Colonic mucosa (tissue), 4 donors: ENCODE results near the gene THAP11. TPM values are rescaled to one million over a fixed set of nuclear protein-coding genes. Genes with fewer than 3 reads are reported as not detected.

ENCODE experiments used
- DNase-seq: peaks from one replicate; pipeline ENCODE4 v3.0.0-alpha.2; 2020
- H3K27ac ChIP-seq: fragments of 200-600 bp; one replicate; pipeline ENCODE4 v1.8.0; 2021
- H3K27me3 ChIP-seq: fragments of 200-600 bp; one replicate; pipeline ENCODE4 v1.8.0; 2021
- H3K36me3 ChIP-seq: fragments of 200-600 bp; one replicate; pipeline ENCODE4 v1.8.0; 2021
- H3K4me1 ChIP-seq: fragments of 200-600 bp; one replicate; pipeline ENCODE4 v1.8.0; 2021; ENCODE audit warnings: mild to moderate bottlenecking
- H3K4me3 ChIP-seq: fragments of 200-600 bp; one replicate; pipeline ENCODE4 v1.8.0; 2021
- H3K9ac ChIP-seq, 2 donors: one replicate each; pipeline ENCODE4 v1.7.0; 2013; ENCODE audit warnings: control low read depth in 2 of 2, low read depth in 2 of 2, low read length in 2 of 2
- H3K9me3 ChIP-seq: fragments of 200-600 bp; one replicate; pipeline ENCODE4 v1.8.0; 2021
- intact Hi-C: fragments of 100-400 bp; cut with DNase I; formaldehyde crosslinking; loops from one replicate; pipeline ENCODE4 v1.14.1; 2022
- total RNA-seq, 2 donors: library from RNA; stranded (reverse); fragmentation: NEBNext Ultra II Directional in 1 of 2; extraction: Animal tissue kit (Norgen Biotek cat#: 25700) in 1 of 2; gene quantifications; one replicate each; pipeline ENCODE4 v1.2.1, GENCODE V29; 2021
- TF ChIP-seq, protein P1 (sequence below): fragments of 200-600 bp; IDR thresholded peaks from one replicate; pipeline ENCODE4 v1.8.0; 2022; ENCODE audit warnings: antibody characterized with exemption, mild to moderate bottlenecking
- donor health status: healthy.
- donor health status: DM: no; HTN: no; CAD: no.
- donor health status: DM: no; HTN: no; CAD: no.

The THAP11 gene
- total RNA-seq, 2 donors from 2014 or later: 22.0 to 33.2 TPM

GRCh38 chr16:67882374-67883145 is 40.4 kb downstream of the THAP11 start:
- DNase-seq: no peak
- Histone ChIP-seq H3K36me3 (peaks cover 29% of the 10 kb centered on the region), H3K27me3 (no peaks in the 10 kb centered on the region), H3K27ac (no peak overlapping the region), H3K9me3 (no peaks in the 10 kb centered on the region), H3K4me1 (no peaks in the 10 kb centered on the region), H3K9ac (peak overlapping the region in 1 of 2 donors; percentile 56), H3K4me3 (no peak overlapping the region)
- intact Hi-C loops: loop anchor here (2.0 kb wide), 1 partner anchor 46 kb away; no protein-coding TSS in a partner anchor
- TF ChIP-seq, protein P1, sequence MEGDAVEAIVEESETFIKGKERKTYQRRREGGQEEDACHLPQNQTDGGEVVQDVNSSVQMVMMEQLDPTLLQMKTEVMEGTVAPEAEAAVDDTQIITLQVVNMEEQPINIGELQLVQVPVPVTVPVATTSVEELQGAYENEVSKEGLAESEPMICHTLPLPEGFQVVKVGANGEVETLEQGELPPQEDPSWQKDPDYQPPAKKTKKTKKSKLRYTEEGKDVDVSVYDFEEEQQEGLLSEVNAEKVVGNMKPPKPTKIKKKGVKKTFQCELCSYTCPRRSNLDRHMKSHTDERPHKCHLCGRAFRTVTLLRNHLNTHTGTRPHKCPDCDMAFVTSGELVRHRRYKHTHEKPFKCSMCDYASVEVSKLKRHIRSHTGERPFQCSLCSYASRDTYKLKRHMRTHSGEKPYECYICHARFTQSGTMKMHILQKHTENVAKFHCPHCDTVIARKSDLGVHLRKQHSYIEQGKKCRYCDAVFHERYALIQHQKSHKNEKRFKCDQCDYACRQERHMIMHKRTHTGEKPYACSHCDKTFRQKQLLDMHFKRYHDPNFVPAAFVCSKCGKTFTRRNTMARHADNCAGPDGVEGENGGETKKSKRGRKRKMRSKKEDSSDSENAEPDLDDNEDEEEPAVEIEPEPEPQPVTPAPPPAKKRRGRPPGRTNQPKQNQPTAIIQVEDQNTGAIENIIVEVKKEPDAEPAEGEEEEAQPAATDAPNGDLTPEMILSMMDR: no peak

GRCh38 chr16:67883146-67883871 is 41.2 kb downstream of the THAP11 start:
- intact Hi-C loops: loop anchor here (2.0 kb wide), 1 partner anchor 45 kb away; no protein-coding TSS in a partner anchor
- TF ChIP-seq, protein P1: no peak
- Histone ChIP-seq H3K4me1 (no peaks in the 10 kb centered on the region), H3K9me3 (no peaks in the 10 kb centered on the region), H3K36me3 (peaks cover 24% of the 10 kb centered on the region), H3K27ac (no peak overlapping the region), H3K27me3 (no peaks in the 10 kb centered on the region), H3K9ac (peak overlapping the region in 1 of 2 donors; percentile 56), H3K4me3 (no peak overlapping the region)
- peak; percentile 27 for DNase-seq

DNA sequence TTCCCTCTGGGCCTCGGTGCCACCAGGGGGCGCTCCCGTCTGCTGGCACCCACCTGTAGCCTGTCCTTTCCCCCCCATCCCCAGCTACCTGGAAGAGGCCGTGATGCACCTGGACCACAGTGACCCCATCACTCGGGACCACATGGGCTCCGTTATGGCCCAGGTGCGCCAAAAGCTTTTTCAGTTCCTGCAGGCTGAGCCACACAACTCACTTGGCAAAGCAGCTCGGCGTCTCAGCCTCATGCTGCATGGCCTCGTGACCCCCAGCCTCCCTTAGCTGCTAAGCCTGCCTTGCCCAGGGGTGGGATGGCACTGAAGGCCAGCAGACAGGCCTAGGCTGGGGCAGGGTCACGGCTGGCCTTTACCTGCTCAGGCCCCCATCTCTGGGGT is 41.7 kb downstream of the THAP11 start:
- TF ChIP-seq, protein P1: peak; percentile 92
- Histone ChIP-seq H3K36me3 (peaks cover 19% of the 10 kb centered on the region), H3K27ac (no peak overlapping the region)

DNA sequence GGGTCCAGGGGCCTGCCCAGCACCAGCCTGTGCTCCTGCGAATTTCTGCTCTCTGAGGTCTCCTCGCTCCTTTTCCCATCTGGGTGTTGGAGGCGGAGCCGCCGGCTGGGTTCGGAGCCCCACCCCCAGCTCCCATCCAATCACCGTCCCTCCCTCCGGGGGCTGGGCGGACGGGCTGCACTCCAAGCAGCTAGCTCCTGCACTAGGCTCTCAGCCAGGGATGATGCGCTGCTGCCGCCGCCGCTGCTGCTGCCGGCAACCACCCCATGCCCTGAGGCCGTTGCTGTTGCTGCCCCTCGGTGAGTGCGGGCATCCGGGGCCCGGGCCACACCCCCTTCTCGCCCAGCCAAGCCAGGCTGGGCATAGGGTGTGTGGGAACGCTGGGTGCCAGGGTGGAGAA is 42.6 kb downstream of the THAP11 start, which contains the start of gene NRN1L:
NRN1L (plus strand) TSS at position 202 of the 400 bp plus-strand sequence; CDS start at position 221, 19 bp downstream.
- Histone ChIP-seq H3K27ac (no peak within 1 kb of the TSS), H3K36me3 (peaks cover 18% of the 10 kb centered on the region), H3K27me3 (no peaks in the 10 kb centered on the region)

More for the DNA sequence above, 41.7 kb downstream of the THAP11 start:
- DNase-seq: peak; percentile 64
- Histone ChIP-seq H3K4me1 (no peaks in the 10 kb centered on the region), H3K4me3 (no peak overlapping the region), H3K27me3 (no peaks in the 10 kb centered on the region), H3K9ac (no peak overlapping the region), H3K9me3 (no peaks in the 10 kb centered on the region)
- intact Hi-C loops: loop anchor here (2.0 kb wide), 1 partner anchor 45 kb away; no protein-coding TSS in a partner anchor

GRCh38 chr16:67885545-67885944 is 43.4 kb downstream of the THAP11 start:
- intact Hi-C loops: no loop called here
- Histone ChIP-seq H3K4me3 (no peak overlapping the region), H3K36me3 (peaks cover 16% of the 10 kb centered on the region), H3K4me1 (no peaks in the 10 kb centered on the region), H3K9ac (no peak overlapping the region), H3K9me3 (no peaks in the 10 kb centered on the region), H3K27me3 (no peaks in the 10 kb centered on the region), H3K27ac (no peak overlapping the region)
- no peak for DNase-seq
- TF ChIP-seq, protein P1: no peak

More for the DNA sequence above, 42.6 kb downstream of the THAP11 start, which contains the start of gene NRN1L:
- intact Hi-C loops: no loop called here
- Histone ChIP-seq H3K4me3 (no peak within 1 kb of the TSS), H3K4me1 (no peaks in the 10 kb centered on the region), H3K9ac (no peak within 1 kb of the TSS), H3K9me3 (no peaks in the 10 kb centered on the region)
- TF ChIP-seq, protein P1: no peak
- peak; percentile 77 for DNase-seq
